B cell (primary cell): Measurements from ENCODE around the gene GRP. TPM values are rescaled to one million over a fixed set of nuclear protein-coding genes. Genes with fewer than 3 reads are reported as not detected.

ENCODE experiments used
- ATAC-seq: fragments of 200-7000 bp; cut with Tn5 transposase; one replicate; pipeline ENCODE4 v1.10.0; 2021; ENCODE audit warnings: low read depth, mild to moderate bottlenecking, moderate number of reproducible peaks, moderate library complexity
- CTCF ChIA-PET: fragments of 350-600 bp; sonication (Branson Sonifier 250); formaldehyde crosslinking; loops from one replicate; lab custom pipeline; 2021; ENCODE audit warnings: antibody characterized with exemption, inconsistent platforms; lab: Charles Lee
- POLR2A ChIA-PET: fragments of 350-600 bp; sonication (Branson Sonifier 250); formaldehyde crosslinking; loops from one replicate; lab custom pipeline; 2021; ENCODE audit warnings: antibody characterized with exemption; lab: Charles Lee
- DNase-seq: peaks from one replicate; pipeline ENCODE4 v3.0.0; 2013
- H2AFZ ChIP-seq: 2 replicates; pipeline ENCODE4 v1.6.1; 2012; ENCODE audit warnings: mild to moderate bottlenecking, low read depth, low read length; ENCODE audit not compliant: insufficient read depth, poor library complexity, severe bottlenecking
- H3K27ac ChIP-seq, 2 donors: 1 replicate in 1 of 2; 2 replicates in 1 of 2; pipeline ENCODE4 v1.5.1; 2012 to 2013; ENCODE audit warnings: low read length in 2 of 2, mild to moderate bottlenecking in 2 of 2, moderate library complexity in 1 of 2
- H3K27me3 ChIP-seq, 4 experiments: fragments of 200-600 bp in 1 of 4; sonication (generic) in 1 of 4; replicated peaks in 1 of 4; 1 replicate in 2 of 4; 2 replicates in 2 of 4; pipeline versions ENCODE4 v1.6.1 to v1.7.0; 2013 to 2016; ENCODE audit warnings: low read length in 3 of 4, mild to moderate bottlenecking in 2 of 4, mixed read lengths in 1 of 4, moderate library complexity in 1 of 4; ENCODE audit not compliant: insufficient read depth in 4 of 4, control insufficient read depth in 3 of 4; ENCODE audit errors: control extremely low read depth in 1 of 4
- H3K36me3 ChIP-seq, 2 experiments: replicated peaks in 1 of 2; 1 replicate in 1 of 2; 2 replicates in 1 of 2; pipeline versions ENCODE4 v1.6.1 to v1.7.1; 2013; ENCODE audit warnings: low read length in 1 of 2; ENCODE audit not compliant: insufficient read depth in 2 of 2, control insufficient read depth in 1 of 2; ENCODE audit errors: control extremely low read depth in 1 of 2, extremely low read depth in 1 of 2
- H3K4me1 ChIP-seq, 2 donors: fragments of 200-600 bp in 1 of 2; sonication (generic) in 1 of 2; 1 replicate in 1 of 2; 2 replicates in 1 of 2; pipeline versions ENCODE4 v1.5.1 to v1.6.1; 2013 to 2017; ENCODE audit warnings: low read length in 2 of 2; ENCODE audit not compliant: control insufficient read depth in 2 of 2, insufficient read depth in 2 of 2
- H3K4me2 ChIP-seq: replicated peaks from 2 replicates; pipeline ENCODE3; 2012; ENCODE audit warnings: mild to moderate bottlenecking, low read depth, low read length; ENCODE audit not compliant: poor library complexity, severe bottlenecking
- H3K4me3 ChIP-seq, 5 experiments: fragments of 200-600 bp in 1 of 5; sonication (generic) in 1 of 5; 1 replicate in 3 of 5; 2 replicates in 2 of 5; pipeline versions ENCODE4 v1.5.1 to v1.7.0; 2011 to 2016; ENCODE audit warnings: low read length in 4 of 5, mild to moderate bottlenecking in 4 of 5, low read depth in 2 of 5, control low read depth in 1 of 5, moderate library complexity in 1 of 5; ENCODE audit not compliant: insufficient read depth in 1 of 5; ENCODE audit errors: control extremely low read depth in 1 of 5, extremely low read depth in 1 of 5
- H3K79me2 ChIP-seq: fragments of 200-600 bp; sonication (generic); one replicate; pipeline ENCODE4 v1.6.0; 2016; ENCODE audit warnings: low read length; ENCODE audit not compliant: control insufficient read depth, insufficient read depth
- H3K9ac ChIP-seq: fragments of 200-600 bp; sonication (generic); 2 replicates; pipeline ENCODE4 v1.6.1; 2017; ENCODE audit warnings: mild to moderate bottlenecking, low read length, moderate library complexity
- H3K9me3 ChIP-seq, 3 donors: one replicate each; pipeline versions ENCODE4 v1.6.1 to v1.7.1; 2013; ENCODE audit warnings: low read length in 2 of 3; ENCODE audit not compliant: control insufficient read depth in 2 of 3, insufficient read depth in 1 of 3; ENCODE audit errors: control extremely low read depth in 1 of 3
- H4K20me1 ChIP-seq: 2 replicates; pipeline ENCODE4 v1.6.0; 2012; ENCODE audit warnings: mild to moderate bottlenecking, low read length; ENCODE audit not compliant: insufficient read depth, control insufficient read depth, poor library complexity, severe bottlenecking
- H3K27ac Mint-ChIP-seq: one replicate; pipeline ENCODE4 v1.8.0; 2021; ENCODE audit warnings: mixed read lengths
- H3K27me3 Mint-ChIP-seq: one replicate; pipeline ENCODE4 v1.8.0; 2021; ENCODE audit warnings: mixed read lengths
- H3K4me1 Mint-ChIP-seq: one replicate; pipeline ENCODE4 v1.8.0; 2021; ENCODE audit warnings: mixed read lengths
- H3K4me3 Mint-ChIP-seq: one replicate; pipeline ENCODE4 v1.8.0; 2021; ENCODE audit warnings: mixed read lengths
- H3K9me3 Mint-ChIP-seq: one replicate; pipeline ENCODE4 v1.8.0; 2022; ENCODE audit warnings: mixed read lengths; ENCODE audit not compliant: insufficient read depth
- EZH2 ChIP-seq: IDR thresholded peaks from 2 replicates; pipeline ENCODE4 v1.6.1; 2012; ENCODE audit warnings: borderline replicate concordance, low read depth, mild to moderate bottlenecking, moderate library complexity, low read length; ENCODE audit not compliant: insufficient read depth, poor library complexity, severe bottlenecking
- WGBS: methylation state at CpG from one replicate; pipeline ENCODE4 v1.1.5; 2013; ENCODE audit warnings: missing lambda C conversion rate; ENCODE audit not compliant: insufficient coverage; 5-methylcytosine and 5-hydroxymethylcytosine counted together
- intact Hi-C: fragments of 100-400 bp; cut with micrococcal nuclease; formaldehyde crosslinking; loops from one replicate; pipeline ENCODE4 v1.10.0; 2022
- polyA plus RNA-seq: library from polyadenylated mRNA; depleted of rRNA; stranded (reverse); fragments of >200 nt; gene quantifications from 2 replicates; pipeline ENCODE4 v1.2.3, GENCODE V29; 2012
- total RNA-seq, 2 donors: library from RNA; stranded (reverse); fragments of 120-200 nt in 1 of 2; gene quantifications; 1 replicate in 1 of 2; 2 replicates in 1 of 2; pipeline versions ENCODE4 v1.2.3 to v1.2.4, GENCODE V29; 2013 to 2022
- TF ChIP-seq, protein P1 (sequence below): fragments of 200-600 bp; IDR thresholded peaks from one replicate; pipeline ENCODE4 v1.8.0; 2022; ENCODE audit warnings: antibody characterized with exemption, mild to moderate bottlenecking

The GRP gene
- total and polyA plus RNA-seq, 2 donors (not counting 1 experiment from before 2014, with no cell fraction given) = not detected

GRCh38 chr18:59218018-59218417 lies 1.9 kb upstream of the GRP start:
- CTCF ChIA-PET = interaction anchor here (0.7 kb wide), 1 partner anchor 1115 kb away, joined by 3 read pairs; no protein-coding TSS in a partner anchor
- ATAC-seq = no peak
- TF ChIP-seq, protein P1, sequence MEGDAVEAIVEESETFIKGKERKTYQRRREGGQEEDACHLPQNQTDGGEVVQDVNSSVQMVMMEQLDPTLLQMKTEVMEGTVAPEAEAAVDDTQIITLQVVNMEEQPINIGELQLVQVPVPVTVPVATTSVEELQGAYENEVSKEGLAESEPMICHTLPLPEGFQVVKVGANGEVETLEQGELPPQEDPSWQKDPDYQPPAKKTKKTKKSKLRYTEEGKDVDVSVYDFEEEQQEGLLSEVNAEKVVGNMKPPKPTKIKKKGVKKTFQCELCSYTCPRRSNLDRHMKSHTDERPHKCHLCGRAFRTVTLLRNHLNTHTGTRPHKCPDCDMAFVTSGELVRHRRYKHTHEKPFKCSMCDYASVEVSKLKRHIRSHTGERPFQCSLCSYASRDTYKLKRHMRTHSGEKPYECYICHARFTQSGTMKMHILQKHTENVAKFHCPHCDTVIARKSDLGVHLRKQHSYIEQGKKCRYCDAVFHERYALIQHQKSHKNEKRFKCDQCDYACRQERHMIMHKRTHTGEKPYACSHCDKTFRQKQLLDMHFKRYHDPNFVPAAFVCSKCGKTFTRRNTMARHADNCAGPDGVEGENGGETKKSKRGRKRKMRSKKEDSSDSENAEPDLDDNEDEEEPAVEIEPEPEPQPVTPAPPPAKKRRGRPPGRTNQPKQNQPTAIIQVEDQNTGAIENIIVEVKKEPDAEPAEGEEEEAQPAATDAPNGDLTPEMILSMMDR = no peak
- no peak for TF ChIP-seq EZH2

GRCh38 chr18:59220164-59220783 lies 316 bp downstream of the GRP start:
- peak overlapping the region; percentile 21 for H3K4me3 Mint-ChIP-seq
- no peaks in the 10 kb centered on the region for H3K9me3 Mint-ChIP-seq
- no peak for TF ChIP-seq EZH2
- TF ChIP-seq, protein P1 = no peak
- peaks cover 3 to 5% of the 10 kb centered on the region in 2 donors for H3K4me1 ChIP-seq
- no peak overlapping the region for H3K9ac ChIP-seq
- H3K27ac Mint-ChIP-seq = no peak overlapping the region
- H3K27me3 Mint-ChIP-seq = peaks cover 79% of the 10 kb centered on the region
- peak overlapping the region; percentile 13 for H3K4me2 ChIP-seq
- no peak overlapping the region for H2AFZ ChIP-seq
- ATAC-seq = no peak
- peaks cover 0 to 47% (median 27%) of the 10 kb centered on the region in 4 experiments for H3K27me3 ChIP-seq
- 9% methylated on average over 44 of the region's 46 CpGs for WGBS
- ChIA-PET CTCF (interaction anchor here (1.8 kb wide), 1 partner anchor 10 kb away, joined by 5 read pairs; no protein-coding TSS in a partner anchor), POLR2A (no interaction called here)
- no peaks in the 10 kb centered on the region for H4K20me1 ChIP-seq
- no peaks in the 10 kb centered on the region for H3K36me3 ChIP-seq
- no peak for DNase-seq
- no peaks in the 10 kb centered on the region for H3K79me2 ChIP-seq
- H3K4me3 ChIP-seq = no peak overlapping the region
- H3K9me3 ChIP-seq = peaks cover 0 to 2% (median 0%) of the 10 kb centered on the region in 3 donors
- peaks cover 14% of the 10 kb centered on the region for H3K4me1 Mint-ChIP-seq
- intact Hi-C loops = no loop called here
- no peak overlapping the region for H3K27ac ChIP-seq

More at GRCh38 chr18:59218018-59218417, 1.9 kb upstream of the GRP start:
- Histone ChIP-seq H3K9me3 (peaks cover 0 to 2% (median 0%) of the 10 kb centered on the region in 3 donors), H3K4me1 (peaks cover 3 to 5% of the 10 kb centered on the region in 2 donors), H3K9ac (no peak overlapping the region), H3K4me2 (no peak overlapping the region), H2AFZ (no peak overlapping the region), H3K4me3 (no peak overlapping the region), H3K27ac (no peak overlapping the region), H3K36me3 (no peaks in the 10 kb centered on the region), H3K27me3 (peaks cover 0 to 57% (median 25%) of the 10 kb centered on the region in 4 experiments), H3K79me2 (no peaks in the 10 kb centered on the region), H4K20me1 (no peaks in the 10 kb centered on the region)
- 86% methylated on average over 4 of the region's 6 CpGs for WGBS
- no peak for DNase-seq
- no peak overlapping the region for H3K4me3 Mint-ChIP-seq
- POLR2A ChIA-PET = no interaction called here
- H3K27me3 Mint-ChIP-seq = peaks cover 75% of the 10 kb centered on the region
- H3K9me3 Mint-ChIP-seq = no peaks in the 10 kb centered on the region
- peaks cover 14% of the 10 kb centered on the region for H3K4me1 Mint-ChIP-seq
- no peak overlapping the region for H3K27ac Mint-ChIP-seq
- intact Hi-C loops = no loop called here
